Ishikawa (cell line): ENCODE results near the gene KIF9.

ENCODE experiments used
- EP300 ChIP-seq: IDR thresholded peaks from 2 replicates; pipeline ENCODE4 v1.6.1; 2012; ENCODE audit warnings: borderline replicate concordance
- RAD21 ChIP-seq: IDR thresholded peaks from 2 replicates; pipeline ENCODE4 v1.6.1; 2012; ENCODE audit warnings: low read depth
- TAF1 ChIP-seq: IDR thresholded peaks from 2 replicates; pipeline ENCODE4 v1.6.1; 2012; ENCODE audit warnings: low read depth, mild to moderate bottlenecking
- TEAD4 ChIP-seq: IDR thresholded peaks from 2 replicates; pipeline ENCODE4 v1.6.1; 2012
- ZBTB7A ChIP-seq: IDR thresholded peaks from 2 replicates; pipeline ENCODE4 v1.6.1; 2012; ENCODE audit warnings: low read depth
- TF ChIP-seq, protein P1 (sequence below): IDR thresholded peaks from 2 replicates; pipeline ENCODE4 v1.6.1; 2012
- TF ChIP-seq, protein P2 (sequence below): IDR thresholded peaks from 2 replicates; pipeline ENCODE4 v1.6.1; 2012; ENCODE audit warnings: low read depth, mild to moderate bottlenecking

DNA sequence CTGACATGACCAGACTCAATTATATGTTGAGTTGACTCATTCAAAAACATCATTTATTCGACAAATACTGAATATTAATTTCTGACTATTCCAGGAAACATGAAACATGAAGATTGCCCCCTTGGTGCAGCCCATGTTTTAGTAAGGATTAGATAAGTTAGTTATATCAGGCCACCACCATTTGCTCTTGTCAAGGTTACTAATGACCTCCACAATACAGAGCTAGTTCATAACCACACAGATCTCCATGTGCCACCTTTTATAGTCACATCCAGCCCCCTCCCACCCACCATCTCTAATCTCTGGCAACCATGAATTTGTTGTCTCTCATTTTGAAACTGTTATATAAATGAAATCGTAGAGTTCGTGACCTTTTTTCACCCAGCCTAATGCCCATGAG, 15.8 kb upstream of the KIF9 start:
- TF ChIP-seq TEAD4 (no peak), ZBTB7A (no peak), EP300 (no peak), RAD21 (no peak), TAF1 (no peak)
- TF ChIP-seq, protein P1, sequence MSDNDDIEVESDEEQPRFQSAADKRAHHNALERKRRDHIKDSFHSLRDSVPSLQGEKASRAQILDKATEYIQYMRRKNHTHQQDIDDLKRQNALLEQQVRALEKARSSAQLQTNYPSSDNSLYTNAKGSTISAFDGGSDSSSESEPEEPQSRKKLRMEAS: no peak
- TF ChIP-seq, protein P2, sequence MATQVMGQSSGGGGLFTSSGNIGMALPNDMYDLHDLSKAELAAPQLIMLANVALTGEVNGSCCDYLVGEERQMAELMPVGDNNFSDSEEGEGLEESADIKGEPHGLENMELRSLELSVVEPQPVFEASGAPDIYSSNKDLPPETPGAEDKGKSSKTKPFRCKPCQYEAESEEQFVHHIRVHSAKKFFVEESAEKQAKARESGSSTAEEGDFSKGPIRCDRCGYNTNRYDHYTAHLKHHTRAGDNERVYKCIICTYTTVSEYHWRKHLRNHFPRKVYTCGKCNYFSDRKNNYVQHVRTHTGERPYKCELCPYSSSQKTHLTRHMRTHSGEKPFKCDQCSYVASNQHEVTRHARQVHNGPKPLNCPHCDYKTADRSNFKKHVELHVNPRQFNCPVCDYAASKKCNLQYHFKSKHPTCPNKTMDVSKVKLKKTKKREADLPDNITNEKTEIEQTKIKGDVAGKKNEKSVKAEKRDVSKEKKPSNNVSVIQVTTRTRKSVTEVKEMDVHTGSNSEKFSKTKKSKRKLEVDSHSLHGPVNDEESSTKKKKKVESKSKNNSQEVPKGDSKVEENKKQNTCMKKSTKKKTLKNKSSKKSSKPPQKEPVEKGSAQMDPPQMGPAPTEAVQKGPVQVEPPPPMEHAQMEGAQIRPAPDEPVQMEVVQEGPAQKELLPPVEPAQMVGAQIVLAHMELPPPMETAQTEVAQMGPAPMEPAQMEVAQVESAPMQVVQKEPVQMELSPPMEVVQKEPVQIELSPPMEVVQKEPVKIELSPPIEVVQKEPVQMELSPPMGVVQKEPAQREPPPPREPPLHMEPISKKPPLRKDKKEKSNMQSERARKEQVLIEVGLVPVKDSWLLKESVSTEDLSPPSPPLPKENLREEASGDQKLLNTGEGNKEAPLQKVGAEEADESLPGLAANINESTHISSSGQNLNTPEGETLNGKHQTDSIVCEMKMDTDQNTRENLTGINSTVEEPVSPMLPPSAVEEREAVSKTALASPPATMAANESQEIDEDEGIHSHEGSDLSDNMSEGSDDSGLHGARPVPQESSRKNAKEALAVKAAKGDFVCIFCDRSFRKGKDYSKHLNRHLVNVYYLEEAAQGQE: no peak
